HepG2 (cell line): ENCODE results near the gene PMEPA1. TPM values are rescaled to one million over a fixed set of nuclear protein-coding genes. Genes with fewer than 3 reads are reported as not detected.

ENCODE experiments used
- ATAC-seq: fragments of 200-7000 bp; cut with Tn5 transposase; 3 replicates; pipeline ENCODE4 v1.9.1; 2020; ENCODE audit warnings: mild to moderate bottlenecking, moderate library complexity
- BruUV-seq: library from RNA; stranded (reverse); fragments of 400-500 nt; replicated peaks from 2 replicates; lab custom pipeline; 2021; lab: Mats Ljungman, UMichigan
- CTCF ChIA-PET: fragments of 300-600 bp; formaldehyde crosslinking; extraction: SDS; loops from one replicate; lab custom pipeline; 2021; ENCODE audit warnings: low total read pairs, inconsistent platforms, low intra/inter-chr PET ratio; lab: Yijun Ruan, JAX
- POLR2A ChIA-PET: fragments of 350-600 bp; sonication (Branson Sonifier 250); formaldehyde crosslinking; loops from one replicate; lab custom pipeline; 2020; ENCODE audit warnings: antibody characterized with exemption, inconsistent platforms; lab: Yijun Ruan, JAX
- DNase-seq: peaks from one replicate; pipeline ENCODE4 v3.0.0-alpha.2; 2015; ENCODE audit warnings: low spot score
- FAIRE-seq: peaks from 3 replicates; lab custom pipeline; 2011; peaks lifted over from hg19 to GRCh38; lab: Jason Lieb, UNC
- H2AFZ ChIP-seq: one replicate; pipeline ENCODE4 v1.6.1; 2011; ENCODE audit warnings: low read length, inconsistent platforms
- H3K27ac ChIP-seq: fragments of 300-600 bp; 3 replicates; pipeline ENCODE4 v1.8.0; 2011; ENCODE audit warnings: mixed run types, mild to moderate bottlenecking, mixed read lengths, low read length, inconsistent platforms; ENCODE audit not compliant: insufficient read depth; ENCODE audit errors: extremely low read length
- H3K27me3 ChIP-seq, 2 experiments: fragments of 200-600 bp in 1 of 2; 2 replicates in 1 of 2; 3 replicates in 1 of 2; pipeline versions ENCODE4 v1.6.0 to v1.8.0; 2011; ENCODE audit warnings: low read length in 2 of 2, mild to moderate bottlenecking in 2 of 2, moderate library complexity in 2 of 2, inconsistent platforms in 1 of 2; ENCODE audit not compliant: insufficient read depth in 2 of 2, control insufficient read depth in 1 of 2
- H3K36me3 ChIP-seq, 2 experiments: fragments of 200-600 bp in 1 of 2; replicated peaks in 1 of 2; 2 replicates in 1 of 2; 3 replicates in 1 of 2; pipeline versions ENCODE4 v1.5.1 to v1.8.0; 2011; ENCODE audit warnings: low read length in 2 of 2, inconsistent platforms in 1 of 2; ENCODE audit not compliant: insufficient read depth in 2 of 2, control insufficient read depth in 1 of 2
- H3K4me1 ChIP-seq: 2 replicates; pipeline ENCODE4 v1.5.1; 2012; ENCODE audit warnings: low read length, inconsistent platforms; ENCODE audit not compliant: insufficient read depth
- H3K4me2 ChIP-seq: 2 replicates; pipeline ENCODE4 v1.6.0; 2011; ENCODE audit warnings: low read depth, low read length, inconsistent platforms
- H3K4me3 ChIP-seq, 3 experiments: fragments of 200-600 bp in 1 of 3; sonication (generic), shearing (Covaris generic) in 1 of 3; replicated peaks in 1 of 3; 2 replicates each; pipeline ENCODE4 v1.5.1; 2011 to 2016; ENCODE audit warnings: low read length in 3 of 3, inconsistent platforms in 2 of 3, low read depth in 2 of 3, mild to moderate bottlenecking in 2 of 3, control low read depth in 1 of 3, mixed read lengths in 1 of 3; ENCODE audit not compliant: insufficient read depth in 1 of 3
- H3K79me2 ChIP-seq: one replicate; pipeline ENCODE4 v1.6.1; 2011; ENCODE audit warnings: low read length, inconsistent platforms; ENCODE audit not compliant: insufficient read depth
- H3K9ac ChIP-seq: 2 replicates; pipeline ENCODE4 v1.6.0; 2011; ENCODE audit warnings: mild to moderate bottlenecking, low read depth, low read length, inconsistent platforms; ENCODE audit not compliant: insufficient read depth
- H3K9me3 ChIP-seq: 2 replicates; pipeline ENCODE4 v1.5.1; 2012; ENCODE audit warnings: mild to moderate bottlenecking, low read length
- H4K20me1 ChIP-seq: 2 replicates; pipeline ENCODE4 v1.6.0; 2011; ENCODE audit warnings: inconsistent platforms, mild to moderate bottlenecking, low read length, moderate library complexity; ENCODE audit not compliant: insufficient read depth
- EEA1 ChIP-seq: sonication (generic); formaldehyde crosslinking; IDR thresholded peaks from 2 replicates; pipeline ENCODE4 v1.5.1; 2020; ENCODE audit warnings: mild to moderate bottlenecking, missing genetic modification reagents, borderline replicate concordance
- HNRNPUL1 ChIP-seq: fragments of 200-400 bp; formaldehyde crosslinking; IDR thresholded peaks from 2 replicates; pipeline ENCODE4 v1.6.1; 2017; ENCODE audit warnings: low read depth, mild to moderate bottlenecking, low read length, moderate library complexity
- KLF11 ChIP-seq: IDR thresholded peaks from 2 replicates; pipeline ENCODE4 v1.6.1; 2016; ENCODE audit warnings: missing compliant biosample characterization
- KLF12 ChIP-seq: sonication (generic); formaldehyde crosslinking; IDR thresholded peaks from 2 replicates; pipeline ENCODE4 v1.4.0; 2020; ENCODE audit warnings: missing genetic modification reagents, borderline replicate concordance
- KMT2B ChIP-seq: IDR thresholded peaks from 2 replicates; pipeline ENCODE4 v1.6.1; 2016; ENCODE audit warnings: missing genetic modification reagents, missing compliant biosample characterization
- NKX3-1 ChIP-seq: sonication (generic); formaldehyde crosslinking; IDR thresholded peaks from 2 replicates; pipeline ENCODE4 v1.5.0; 2020; ENCODE audit warnings: missing genetic modification reagents
- RAD51 ChIP-seq: fragments of 450-650 bp; IDR thresholded peaks from 2 replicates; pipeline ENCODE4 v1.6.1; 2016; ENCODE audit warnings: borderline replicate concordance
- SMC3 ChIP-seq: IDR thresholded peaks from 2 replicates; pipeline ENCODE4 v1.6.1; 2011; ENCODE audit warnings: low read length, improper control_type of control experiment
- SSRP1 ChIP-seq: IDR thresholded peaks from 2 replicates; pipeline ENCODE4 v1.6.1; 2016; ENCODE audit warnings: control low read depth
- ZFP37 ChIP-seq: sonication (generic); formaldehyde crosslinking; IDR thresholded peaks from 2 replicates; pipeline ENCODE4 v1.4.0; 2020; ENCODE audit warnings: missing genetic modification reagents, borderline replicate concordance
- ZNF530 ChIP-seq: sonication (generic); formaldehyde crosslinking; IDR thresholded peaks from 2 replicates; pipeline ENCODE4 v1.5.0; 2020; ENCODE audit warnings: low read depth, mild to moderate bottlenecking, missing genetic modification reagents
- ZNF7 ChIP-seq: IDR thresholded peaks from 2 replicates; pipeline ENCODE4 v1.6.1; 2016; ENCODE audit warnings: missing biosample characterization, missing genetic modification reagents
- WGBS: methylation state at CpG from one replicate; pipeline ENCODE4 v1.1.6; 2017; ENCODE audit warnings: low lambda C conversion rate; 5-methylcytosine and 5-hydroxymethylcytosine counted together
- in situ Hi-C: cut with HindIII; loops from 2 replicates; pipeline ENCODE4 v1.10.0; 2017; ENCODE audit warnings: low pct_unique_long_range_greater_than_20kb; ENCODE audit not compliant: extremely low pct_ligation_motif_present
- intact Hi-C: fragments of 100-400 bp; cut with micrococcal nuclease; formaldehyde crosslinking; loops from one replicate; pipeline ENCODE4 v1.10.0; 2022; ENCODE audit not compliant: unreplicated experiment
- polyA plus RNA-seq, 8 experiments: library from polyadenylated mRNA; depleted of rRNA in 3 of 8; stranded (reverse) in 7 of 8; unstranded in 1 of 8; fragments of >200 nt; fragmentation: Illumina TruSeq in 4 of 8; extraction: Trizol in 4 of 8; gene quantifications; 2 replicates each; pipeline versions ENCODE4 v1.2.1 to v1.2.3, GENCODE V29; 2011 to 2016; ENCODE audit warnings: low read depth in 4 of 8, missing spikeins in 1 of 8, mixed read lengths in 1 of 8; ENCODE audit not compliant: insufficient read depth in 1 of 8
- total RNA-seq, 5 experiments: library from RNA; depleted of rRNA; stranded (reverse); fragments of >200 nt; fragmentation: Illumina TruSeq; extraction: Trizol; gene quantifications; 2 replicates each; pipeline ENCODE4 v1.2.3, GENCODE V29; 2016; ENCODE audit warnings: low read depth in 1 of 5
- TF ChIP-seq, protein P1 (sequence below): IDR thresholded peaks from 2 replicates; pipeline ENCODE4 v1.6.1; 2016; ENCODE audit warnings: missing biosample characterization, missing genetic modification reagents, low read depth
- TF ChIP-seq, protein P2 (sequence below): IDR thresholded peaks from 2 replicates; pipeline ENCODE4 v1.6.1; 2018; ENCODE audit warnings: missing genetic modification reagents
- TF ChIP-seq, protein P3 (sequence below): sonication (generic); formaldehyde crosslinking; IDR thresholded peaks from 2 replicates; pipeline ENCODE4 v1.4.0; 2020; ENCODE audit warnings: missing genetic modification reagents
- TF ChIP-seq, protein P4 (sequence below): sonication (generic); formaldehyde crosslinking; IDR thresholded peaks from 2 replicates; pipeline ENCODE4 v1.4.0; 2020; ENCODE audit warnings: low read depth, missing genetic modification reagents
- TF ChIP-seq, protein P5 (sequence below): sonication (generic); formaldehyde crosslinking; IDR thresholded peaks from 2 replicates; pipeline ENCODE4 v1.5.1; 2020; ENCODE audit warnings: missing genetic modification reagents, mild to moderate bottlenecking, borderline replicate concordance

The PMEPA1 gene
- total and polyA plus RNA-seq, 2 of the 13 experiments (the other 11 are each of a cell fraction or from before 2014, with no cell fraction given): not detected

DNA sequence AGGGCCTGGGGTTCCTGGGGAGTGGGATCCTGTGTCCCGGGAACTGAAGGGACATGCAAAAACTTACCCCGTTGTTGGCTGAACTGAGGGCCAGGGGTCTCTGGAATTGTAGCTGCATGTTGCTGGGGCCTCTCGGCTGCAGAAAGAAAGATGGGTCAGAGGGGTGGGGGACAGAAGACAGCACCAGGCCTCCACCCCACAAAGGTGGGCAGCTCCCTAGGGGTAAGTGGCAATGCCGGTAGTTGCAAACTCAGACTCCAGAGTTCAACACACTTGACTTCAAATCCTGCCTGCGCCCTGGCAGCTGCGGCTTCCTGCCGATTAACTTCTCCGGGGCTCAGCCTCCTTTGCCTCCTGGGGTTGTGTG is 94.4 kb downstream of the PMEPA1 start:
- no peak overlapping the region for H3K27ac ChIP-seq
- intact Hi-C loops: no loop called here
- no peak for DNase-seq
- CTCF ChIA-PET: no interaction called here
- in situ Hi-C loops: no loop called here
- POLR2A ChIA-PET: no interaction called here
- WGBS: 15% methylated on average over 8 of the region's 8 CpGs
- no peak overlapping the region for H3K9ac ChIP-seq
- no peaks in the 10 kb centered on the region for H3K4me1 ChIP-seq
- H3K27me3 ChIP-seq: peaks cover 8 to 84% of the 10 kb centered on the region in 2 experiments; a peak in 4 of 5 replicates
- no TSS peak for BruUV-seq
- TF ChIP-seq EEA1 (no peak), NKX3-1 (CRISPR knock-in tag) (no peak), RAD51 (no peak), ZNF7 (CRISPR knock-in tag) (no peak), KLF12 (CRISPR knock-in tag) (no peak), KMT2B (CRISPR knock-in tag) (no peak), HNRNPUL1 (no peak), SMC3 (no peak), ZFP37 (CRISPR knock-in tag) (no peak), KLF11 (CRISPR knock-in tag) (no peak), SSRP1 (CRISPR knock-in tag) (no peak), ZNF530 (CRISPR knock-in tag) (no peak)
- TF ChIP-seq, protein P1, sequence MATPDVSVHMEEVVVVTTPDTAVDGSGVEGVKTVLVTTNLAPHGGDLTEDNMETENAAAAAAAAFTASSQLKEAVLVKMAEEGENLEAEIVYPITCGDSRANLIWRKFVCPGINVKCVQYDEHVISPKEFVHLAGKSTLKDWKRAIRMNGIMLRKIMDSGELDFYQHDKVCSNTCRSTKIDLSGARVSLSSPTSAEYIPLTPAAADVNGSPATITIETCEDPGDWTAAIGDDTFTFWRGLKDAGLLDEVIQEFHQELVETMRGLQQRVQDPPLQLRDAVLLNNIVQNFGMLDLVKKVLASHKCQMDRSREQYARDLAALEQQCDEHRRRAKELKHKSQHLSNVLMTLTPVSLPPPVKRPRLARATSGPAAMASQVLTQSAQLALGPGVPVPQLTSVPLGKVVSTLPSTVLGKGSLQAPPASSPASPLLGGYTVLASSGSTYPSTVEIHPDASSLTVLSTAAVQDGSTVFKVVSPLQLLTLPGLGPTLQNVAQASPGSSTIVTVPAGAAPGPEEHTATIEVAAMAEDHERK (CRISPR knock-in tag): no peak
- TF ChIP-seq, protein P2, sequence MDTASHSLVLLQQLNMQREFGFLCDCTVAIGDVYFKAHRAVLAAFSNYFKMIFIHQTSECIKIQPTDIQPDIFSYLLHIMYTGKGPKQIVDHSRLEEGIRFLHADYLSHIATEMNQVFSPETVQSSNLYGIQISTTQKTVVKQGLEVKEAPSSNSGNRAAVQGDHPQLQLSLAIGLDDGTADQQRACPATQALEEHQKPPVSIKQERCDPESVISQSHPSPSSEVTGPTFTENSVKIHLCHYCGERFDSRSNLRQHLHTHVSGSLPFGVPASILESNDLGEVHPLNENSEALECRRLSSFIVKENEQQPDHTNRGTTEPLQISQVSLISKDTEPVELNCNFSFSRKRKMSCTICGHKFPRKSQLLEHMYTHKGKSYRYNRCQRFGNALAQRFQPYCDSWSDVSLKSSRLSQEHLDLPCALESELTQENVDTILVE (CRISPR knock-in tag): no peak
- TF ChIP-seq, protein P3, sequence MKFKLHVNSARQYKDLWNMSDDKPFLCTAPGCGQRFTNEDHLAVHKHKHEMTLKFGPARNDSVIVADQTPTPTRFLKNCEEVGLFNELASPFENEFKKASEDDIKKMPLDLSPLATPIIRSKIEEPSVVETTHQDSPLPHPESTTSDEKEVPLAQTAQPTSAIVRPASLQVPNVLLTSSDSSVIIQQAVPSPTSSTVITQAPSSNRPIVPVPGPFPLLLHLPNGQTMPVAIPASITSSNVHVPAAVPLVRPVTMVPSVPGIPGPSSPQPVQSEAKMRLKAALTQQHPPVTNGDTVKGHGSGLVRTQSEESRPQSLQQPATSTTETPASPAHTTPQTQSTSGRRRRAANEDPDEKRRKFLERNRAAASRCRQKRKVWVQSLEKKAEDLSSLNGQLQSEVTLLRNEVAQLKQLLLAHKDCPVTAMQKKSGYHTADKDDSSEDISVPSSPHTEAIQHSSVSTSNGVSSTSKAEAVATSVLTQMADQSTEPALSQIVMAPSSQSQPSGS (CRISPR knock-in tag): no peak
- TF ChIP-seq, protein P4, sequence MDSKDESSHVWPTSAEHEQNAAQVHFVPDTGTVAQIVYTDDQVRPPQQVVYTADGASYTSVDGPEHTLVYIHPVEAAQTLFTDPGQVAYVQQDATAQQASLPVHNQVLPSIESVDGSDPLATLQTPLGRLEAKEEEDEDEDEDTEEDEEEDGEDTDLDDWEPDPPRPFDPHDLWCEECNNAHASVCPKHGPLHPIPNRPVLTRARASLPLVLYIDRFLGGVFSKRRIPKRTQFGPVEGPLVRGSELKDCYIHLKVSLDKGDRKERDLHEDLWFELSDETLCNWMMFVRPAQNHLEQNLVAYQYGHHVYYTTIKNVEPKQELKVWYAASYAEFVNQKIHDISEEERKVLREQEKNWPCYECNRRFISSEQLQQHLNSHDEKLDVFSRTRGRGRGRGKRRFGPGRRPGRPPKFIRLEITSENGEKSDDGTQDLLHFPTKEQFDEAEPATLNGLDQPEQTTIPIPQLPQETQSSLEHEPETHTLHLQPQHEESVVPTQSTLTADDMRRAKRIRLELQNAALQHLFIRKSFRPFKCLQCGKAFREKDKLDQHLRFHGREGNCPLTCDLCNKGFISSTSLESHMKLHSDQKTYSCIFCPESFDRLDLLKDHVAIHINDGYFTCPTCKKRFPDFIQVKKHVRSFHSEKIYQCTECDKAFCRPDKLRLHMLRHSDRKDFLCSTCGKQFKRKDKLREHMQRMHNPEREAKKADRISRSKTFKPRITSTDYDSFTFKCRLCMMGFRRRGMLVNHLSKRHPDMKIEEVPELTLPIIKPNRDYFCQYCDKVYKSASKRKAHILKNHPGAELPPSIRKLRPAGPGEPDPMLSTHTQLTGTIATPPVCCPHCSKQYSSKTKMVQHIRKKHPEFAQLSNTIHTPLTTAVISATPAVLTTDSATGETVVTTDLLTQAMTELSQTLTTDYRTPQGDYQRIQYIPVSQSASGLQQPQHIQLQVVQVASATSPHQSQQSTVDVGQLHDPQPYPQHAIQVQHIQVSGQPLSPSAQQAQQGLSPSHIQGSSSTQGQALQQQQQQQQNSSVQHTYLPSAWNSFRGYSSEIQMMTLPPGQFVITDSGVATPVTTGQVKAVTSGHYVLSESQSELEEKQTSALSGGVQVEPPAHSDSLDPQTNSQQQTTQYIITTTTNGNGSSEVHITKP (CRISPR knock-in tag): no peak
- TF ChIP-seq, protein P5, sequence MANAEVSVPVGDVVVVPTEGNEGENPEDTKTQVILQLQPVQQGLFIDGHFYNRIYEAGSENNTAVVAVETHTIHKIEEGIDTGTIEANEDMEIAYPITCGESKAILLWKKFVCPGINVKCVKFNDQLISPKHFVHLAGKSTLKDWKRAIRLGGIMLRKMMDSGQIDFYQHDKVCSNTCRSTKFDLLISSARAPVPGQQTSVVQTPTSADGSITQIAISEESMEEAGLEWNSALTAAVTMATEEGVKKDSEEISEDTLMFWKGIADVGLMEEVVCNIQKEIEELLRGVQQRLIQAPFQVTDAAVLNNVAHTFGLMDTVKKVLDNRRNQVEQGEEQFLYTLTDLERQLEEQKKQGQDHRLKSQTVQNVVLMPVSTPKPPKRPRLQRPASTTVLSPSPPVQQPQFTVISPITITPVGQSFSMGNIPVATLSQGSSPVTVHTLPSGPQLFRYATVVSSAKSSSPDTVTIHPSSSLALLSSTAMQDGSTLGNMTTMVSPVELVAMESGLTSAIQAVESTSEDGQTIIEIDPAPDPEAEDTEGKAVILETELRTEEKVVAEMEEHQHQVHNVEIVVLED (CRISPR knock-in tag): no peak
- no peak for FAIRE-seq
- no peak overlapping the region for H2AFZ ChIP-seq
- no peaks in the 10 kb centered on the region for H3K79me2 ChIP-seq
- ATAC-seq: no peak
- no peaks in the 10 kb centered on the region for H3K36me3 ChIP-seq
- H3K4me3 ChIP-seq: no peak overlapping the region
- no peak overlapping the region for H3K4me2 ChIP-seq
- no peaks in the 10 kb centered on the region for H3K9me3 ChIP-seq
- H4K20me1 ChIP-seq: no peaks in the 10 kb centered on the region; the same call in 1 of the 2 replicates
